SH-SY5Y (cell line): ENCODE results near the gene OCA2.

Experiments used
- GATA2 ChIP-seq: IDR thresholded peaks from 2 replicates; pipeline ENCODE4 v1.6.1; 2011; ENCODE audit warnings: mild to moderate bottlenecking, low read depth, low read length
- GATA3 ChIP-seq: IDR thresholded peaks from 2 replicates; pipeline ENCODE4 v1.6.1; 2011; ENCODE audit warnings: low read depth, mild to moderate bottlenecking, low read length, moderate library complexity

DNA sequence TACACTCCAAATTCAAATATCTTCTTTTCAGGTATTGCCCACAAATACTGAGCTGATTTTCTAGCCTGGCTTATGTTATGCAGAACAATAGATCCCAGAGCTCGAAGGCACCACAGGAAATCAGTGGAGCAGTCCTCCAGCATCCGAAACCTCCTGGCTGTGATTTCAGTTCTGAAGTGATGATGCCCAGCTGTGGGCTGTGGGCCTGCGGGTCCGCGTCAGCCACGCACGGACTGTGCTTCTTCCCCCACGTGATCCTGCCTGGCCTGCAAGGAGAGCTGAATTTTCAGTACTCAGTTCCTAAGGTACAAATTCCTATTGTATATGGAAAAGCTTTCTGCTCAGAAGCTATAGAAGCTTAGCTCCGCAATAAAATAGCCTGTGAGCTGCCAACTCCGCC is 96.2 kb downstream of the OCA2 start:
- TF ChIP-seq GATA2 (no peak), GATA3 (no peak)
